DMS 273 (cell line): Measurements from ENCODE around the gene IL4I1.

ENCODE experiments used
- DNase-seq: peaks from one replicate; lab custom pipeline; 2025; ENCODE audit not compliant: unreplicated experiment; lab: John Stamatoyannopoulos, UW

IL4I1 gene

GRCh38 chr19:49866933-49867782, 29.5 kb downstream of the IL4I1 start, which contains the start of gene PNKP:
Gene PNKP (minus strand): TSS chr19:49867576. CDS start chr19:49867204, 372 bp downstream.
- peak; percentile 99 for DNase-seq

DNA sequence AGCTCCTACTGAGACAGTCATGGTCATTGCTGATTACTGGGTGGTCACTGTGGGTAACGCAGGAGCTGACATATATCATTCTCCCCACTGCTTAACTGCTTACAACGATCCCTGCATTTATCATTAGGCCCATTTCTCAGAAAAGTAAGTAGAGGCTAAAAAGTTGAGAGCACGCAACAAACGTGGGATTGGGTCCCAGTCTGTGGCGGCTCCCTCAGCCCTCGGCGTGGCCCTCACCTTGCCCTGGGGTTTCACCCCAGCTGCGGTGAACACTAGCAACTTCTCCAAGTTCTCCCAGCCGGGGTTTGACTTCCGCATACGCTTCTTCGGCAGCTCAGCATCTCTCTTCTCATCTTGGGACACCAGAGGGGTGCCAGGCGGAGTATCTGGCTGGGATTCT, 31.8 kb downstream of the IL4I1 start:
- no peak for DNase-seq

DNA sequence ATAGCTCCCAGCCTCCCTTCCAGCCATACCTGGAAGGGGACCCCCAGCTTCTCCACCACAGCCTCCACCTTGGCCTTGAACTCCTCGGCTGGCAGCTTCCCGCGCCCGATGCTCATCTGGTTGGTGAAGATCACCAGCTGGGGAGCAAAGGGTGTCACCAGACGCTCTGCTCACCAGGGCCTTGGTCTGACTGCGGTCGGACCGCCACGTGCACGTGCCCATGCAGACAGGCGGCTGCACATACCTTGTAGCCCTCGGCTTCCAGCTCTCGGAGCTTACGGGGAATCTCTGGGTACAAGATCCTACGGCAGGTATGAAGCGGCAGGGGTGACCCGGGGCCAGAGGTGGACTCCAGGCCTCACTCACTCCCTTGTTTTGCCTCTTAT, 32.8 kb downstream of the IL4I1 start:
- DNase-seq = no peak

- no peak for DNase-seq
Measured at GRCh38 chr19:49863254-49863934, 33.3 kb downstream of the IL4I1 start.

GRCh38 chr19:49862391-49863253, 34.1 kb downstream of the IL4I1 start:
- peak; percentile 64 for DNase-seq

GRCh38 chr19:49861541-49862378, 34.9 kb downstream of the IL4I1 start:
- no peak for DNase-seq

GRCh38 chr19:49861107-49861506, 35.6 kb downstream of the IL4I1 start:
- DNase-seq = peak; percentile 61

- no peak for DNase-seq
Measured at GRCh38 chr19:49860336-49861102, 36.2 kb downstream of the IL4I1 start.

GRCh38 chr19:49859682-49860335, 36.9 kb downstream of the IL4I1 start:
- DNase-seq = peak; percentile 25

- peak; percentile 55 for DNase-seq
Measured at GRCh38 chr19:49858088-49858985, 38.4 kb downstream of the IL4I1 start.

DNA sequence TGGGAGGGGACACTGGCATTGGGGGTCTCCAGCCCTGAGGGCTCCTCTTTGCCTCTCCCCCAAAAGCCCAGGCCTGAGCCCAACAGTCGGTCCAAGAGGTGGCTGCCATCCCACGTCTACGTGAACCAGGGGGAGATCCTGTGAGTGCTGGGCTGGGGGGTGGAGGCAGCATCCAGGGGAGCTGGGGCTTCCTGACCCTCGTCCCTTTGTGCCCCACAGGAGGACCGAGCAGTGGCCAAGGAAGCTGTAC, 38.9 kb downstream of the IL4I1 start:
- DNase-seq = no peak

- DNase-seq = peak; percentile 40
Measured at GRCh38 chr19:49857061-49857837, 39.4 kb downstream of the IL4I1 start.

GRCh38 chr19:49856574-49857021, 40.1 kb downstream of the IL4I1 start:
- DNase-seq = peak; percentile 35

DNA sequence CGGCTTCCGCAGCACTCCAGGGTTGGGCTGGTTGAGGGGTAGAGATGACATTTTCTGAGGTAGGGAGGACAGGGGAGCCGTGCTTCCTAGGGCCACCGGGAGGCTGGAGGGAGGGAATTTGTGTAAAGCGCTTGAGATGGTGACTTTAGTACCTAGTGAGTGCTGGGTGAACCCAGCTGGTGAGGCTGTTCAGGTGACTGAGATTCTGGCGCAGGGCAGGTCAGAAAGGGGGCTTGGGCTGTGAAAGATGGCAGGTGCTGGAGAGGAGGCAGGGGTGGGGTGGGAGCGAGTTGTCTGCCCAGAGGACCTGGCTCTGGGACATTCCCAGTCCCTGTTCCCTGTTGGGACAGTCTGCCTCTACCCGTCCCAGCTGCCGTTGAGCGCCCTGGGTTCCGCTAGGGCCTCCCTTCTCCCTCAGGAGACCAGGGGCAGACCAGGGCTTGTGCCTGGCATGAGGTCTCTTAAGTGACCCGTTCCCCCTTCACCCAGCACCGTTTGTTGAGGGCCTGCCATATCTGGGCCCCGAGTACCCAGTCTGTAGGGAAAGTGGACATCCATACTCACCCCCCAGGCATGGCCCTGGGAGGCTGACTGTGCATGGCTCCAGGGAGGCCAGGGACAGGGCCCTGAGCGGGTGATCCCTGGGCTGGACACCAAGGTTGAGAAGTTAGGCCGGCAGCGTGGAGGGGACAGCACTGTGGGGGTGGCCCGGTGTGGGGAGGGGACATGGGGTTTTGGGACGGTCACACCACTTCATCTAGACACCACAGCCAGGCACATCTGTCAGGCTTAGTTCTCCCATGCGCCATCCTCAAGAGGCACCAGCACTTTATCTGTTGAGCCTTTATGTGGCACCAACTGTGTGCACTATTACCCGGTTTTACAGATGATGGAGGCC, 40.8 kb downstream of the IL4I1 start:
- peak; percentile 63 for DNase-seq

DNA sequence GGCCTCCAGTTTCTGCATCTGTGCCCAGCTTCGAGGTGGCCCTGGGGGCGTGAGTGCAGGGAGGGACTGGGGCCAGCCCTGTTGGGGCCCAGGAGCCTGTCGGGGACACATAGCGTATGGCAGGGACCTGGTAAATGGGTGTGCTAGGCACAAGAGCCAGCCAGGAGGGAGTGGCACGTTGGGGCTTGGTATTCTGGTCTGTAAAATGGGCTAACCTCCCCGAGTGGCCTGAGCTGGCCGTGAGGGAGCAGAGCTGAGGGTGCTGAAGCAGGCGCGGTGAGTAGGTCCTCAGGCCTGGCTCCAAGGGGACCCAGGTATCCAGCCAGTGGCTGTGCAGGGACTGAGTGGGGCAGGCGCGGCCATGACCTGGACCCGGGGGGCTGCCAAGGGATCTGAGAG, 41.4 kb downstream of the IL4I1 start:
- no peak for DNase-seq

DNA sequence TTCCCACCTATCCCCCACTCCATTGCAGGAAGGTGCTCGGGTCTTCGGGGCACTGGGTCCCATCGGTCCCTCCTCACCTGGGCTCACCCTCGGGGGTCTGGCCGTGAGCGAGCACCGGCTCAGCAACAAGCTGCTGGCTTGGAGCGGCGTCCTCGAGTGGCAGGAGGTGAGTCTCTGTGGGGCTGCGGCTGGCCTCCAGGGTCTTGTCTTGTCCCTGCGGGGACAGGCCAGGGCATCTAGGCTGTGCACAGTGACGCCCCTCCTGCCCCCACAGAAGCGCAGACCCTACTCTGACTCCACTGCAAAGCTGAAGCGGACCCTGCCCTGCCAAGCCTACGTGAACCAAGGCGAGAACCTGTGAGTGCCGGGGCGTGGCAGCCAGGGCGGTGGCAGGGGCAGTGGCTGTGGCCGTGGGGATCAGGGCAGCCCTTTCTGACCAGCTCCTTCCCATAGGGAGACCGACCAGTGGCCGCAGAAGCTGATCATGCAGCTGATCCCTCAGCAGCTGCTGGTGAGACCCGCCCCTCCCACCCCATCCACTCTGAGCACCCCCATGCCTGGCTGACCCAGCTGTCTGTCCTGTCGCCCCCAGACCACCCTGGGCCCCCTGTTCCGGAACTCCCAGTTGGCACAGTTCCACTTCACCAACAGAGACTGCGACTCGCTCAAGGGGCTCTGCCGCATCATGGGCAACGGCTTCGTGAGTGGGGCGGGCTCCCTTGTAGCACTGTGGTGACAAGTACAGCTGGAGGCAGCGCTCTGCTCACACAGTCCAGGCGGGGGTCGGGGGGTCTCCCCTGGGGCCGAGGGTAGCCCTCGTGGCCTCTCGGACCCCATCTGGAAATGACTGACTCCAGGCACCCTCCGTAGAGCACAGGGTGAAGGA, 42.1 kb downstream of the IL4I1 start:
- DNase-seq = no peak
